CD14-positive monocyte (primary cell): ENCODE data around the gene EML6. TPM values are rescaled to one million over a fixed set of nuclear protein-coding genes. Genes with fewer than 3 reads are reported as not detected.

Experiments used
- DNase-seq, 3 donors: peaks; one replicate each; pipeline ENCODE4 v3.0.0-alpha.2; 2011 to 2022
- H2AFZ ChIP-seq: 2 replicates; pipeline ENCODE4 v1.6.0; 2012; ENCODE audit warnings: mild to moderate bottlenecking, low read depth, low read length, inconsistent platforms; ENCODE audit not compliant: insufficient read depth, poor library complexity, severe bottlenecking
- H3K27ac ChIP-seq, 2 donors: 1 replicate in 1 of 2; 2 replicates in 1 of 2; pipeline ENCODE4 v1.5.1; 2012 to 2013; ENCODE audit warnings: low read length in 2 of 2, control low read depth in 1 of 2, inconsistent platforms in 1 of 2, low read depth in 1 of 2, mild to moderate bottlenecking in 1 of 2
- H3K27me3 ChIP-seq, 2 donors: one replicate each; pipeline versions ENCODE4 v1.6.0 to v1.6.1; 2011 to 2013; ENCODE audit warnings: low read length in 2 of 2; ENCODE audit not compliant: control insufficient read depth in 2 of 2, insufficient read depth in 2 of 2
- H3K36me3 ChIP-seq, 2 donors: replicated peaks in 1 of 2; 1 replicate in 1 of 2; 2 replicates in 1 of 2; pipeline versions ENCODE4 v1.5.1 to v1.6.1; 2012 to 2013; ENCODE audit warnings: low read length in 2 of 2, control low read depth in 1 of 2, inconsistent platforms in 1 of 2, mild to moderate bottlenecking in 1 of 2; ENCODE audit not compliant: insufficient read depth in 2 of 2, control insufficient read depth in 1 of 2
- H3K4me1 ChIP-seq, 2 donors: 1 replicate in 1 of 2; 2 replicates in 1 of 2; pipeline versions ENCODE4 v1.5.1 to v1.6.1; 2012 to 2013; ENCODE audit warnings: low read length in 2 of 2, control low read depth in 1 of 2, inconsistent platforms in 1 of 2, mild to moderate bottlenecking in 1 of 2, moderate library complexity in 1 of 2; ENCODE audit not compliant: insufficient read depth in 2 of 2, control insufficient read depth in 1 of 2
- H3K4me2 ChIP-seq: replicated peaks from 2 replicates; pipeline ENCODE3; 2012; ENCODE audit warnings: low read length, moderate library complexity, mild to moderate bottlenecking; ENCODE audit not compliant: poor library complexity, severe bottlenecking; ENCODE audit errors: extremely low read depth
- H3K4me3 ChIP-seq, 3 experiments: fragments of 200-600 bp in 1 of 3; sonication (generic) in 1 of 3; replicated peaks in 1 of 3; 1 replicate in 2 of 3; 2 replicates in 1 of 3; pipeline ENCODE4 v1.5.1; 2011 to 2013; ENCODE audit warnings: low read length in 3 of 3, mild to moderate bottlenecking in 3 of 3, control low read depth in 2 of 3, low read depth in 2 of 3, inconsistent platforms in 1 of 3, moderate library complexity in 1 of 3
- H3K79me2 ChIP-seq: 2 replicates; pipeline ENCODE4 v1.6.0; 2012; ENCODE audit warnings: mild to moderate bottlenecking, control low read depth, inconsistent platforms, low read length, moderate library complexity; ENCODE audit not compliant: insufficient read depth
- H3K9ac ChIP-seq: 2 replicates; pipeline ENCODE4 v1.6.0; 2017; ENCODE audit warnings: low read length, mild to moderate bottlenecking; ENCODE audit not compliant: insufficient read depth, poor library complexity, severe bottlenecking
- H3K9me3 ChIP-seq, 2 donors: replicated peaks in 1 of 2; 1 replicate in 1 of 2; 2 replicates in 1 of 2; pipeline versions ENCODE4 v1.5.1 to v1.6.1; 2012 to 2013; ENCODE audit warnings: low read length in 2 of 2, control low read depth in 1 of 2; ENCODE audit not compliant: control insufficient read depth in 1 of 2, insufficient read depth in 1 of 2
- H4K20me1 ChIP-seq: 2 replicates; pipeline ENCODE4 v1.6.0; 2012; ENCODE audit warnings: mild to moderate bottlenecking, low read length, control low read depth, moderate library complexity; ENCODE audit not compliant: insufficient read depth
- H3K27ac Mint-ChIP-seq, 7 donors: one replicate each; pipeline ENCODE4 v1.8.0; 2020; ENCODE audit warnings: mild to moderate bottlenecking in 7 of 7, mixed read lengths in 7 of 7, moderate library complexity in 6 of 7, inconsistent platforms in 2 of 7
- H3K27me3 Mint-ChIP-seq, 3 donors: one replicate each; pipeline ENCODE4 v1.8.0; 2021 to 2022; ENCODE audit warnings: low read depth in 3 of 3, mild to moderate bottlenecking in 3 of 3, mixed read lengths in 3 of 3, moderate library complexity in 3 of 3, inconsistent platforms in 1 of 3
- H3K36me3 Mint-ChIP-seq, 2 donors: one replicate each; pipeline ENCODE4 v1.8.0; 2020; ENCODE audit warnings: mixed read lengths in 2 of 2, inconsistent platforms in 1 of 2, mild to moderate bottlenecking in 1 of 2
- H3K4me1 Mint-ChIP-seq: one replicate; pipeline ENCODE4 v1.8.0; 2020; ENCODE audit warnings: mild to moderate bottlenecking, mixed read lengths
- H3K4me3 Mint-ChIP-seq, 2 donors: one replicate each; pipeline ENCODE4 v1.8.0; 2020; ENCODE audit warnings: mild to moderate bottlenecking in 2 of 2, mixed read lengths in 2 of 2, moderate library complexity in 1 of 2
- H3K9me3 Mint-ChIP-seq, 7 donors: one replicate each; pipeline ENCODE4 v1.8.0; 2020 to 2022; ENCODE audit warnings: mixed read lengths in 7 of 7, mild to moderate bottlenecking in 6 of 7, moderate library complexity in 6 of 7, inconsistent platforms in 2 of 7
- WGBS: methylation state at CpG from one replicate; pipeline ENCODE4 v1.1.5; 2013; ENCODE audit warnings: missing lambda C conversion rate; ENCODE audit not compliant: insufficient coverage; 5-methylcytosine and 5-hydroxymethylcytosine counted together
- intact Hi-C, 2 donors: fragments of 100-400 bp; cut with micrococcal nuclease; formaldehyde crosslinking; loops; one replicate each; pipeline versions ENCODE4 v1.15.0 to v1.15.1; 2023
- polyA plus RNA-seq, 3 donors: library from polyadenylated mRNA; depleted of rRNA in 1 of 3; unstranded in 2 of 3; stranded (reverse) in 1 of 3; fragments of 300-500 nt in 2 of 3; fragments of >200 nt in 1 of 3; fragmentation: Illumina TruSeq in 2 of 3; gene quantifications; 1 replicate in 2 of 3; 2 replicates in 1 of 3; pipeline ENCODE4 v1.2.3, GENCODE V29; 2012 to 2021
- TF ChIP-seq, protein P1 (sequence below): fragments of 200-600 bp; IDR thresholded peaks from one replicate; pipeline ENCODE4 v1.8.0; 2022; ENCODE audit warnings: antibody characterized with exemption, mild to moderate bottlenecking

The EML6 gene
- polyA plus RNA-seq, 3 donors, result 0.79 TPM; not detected in 2

GRCh38 chr2:54862229-54862628 is 138.8 kb downstream of the EML6 start:
- H3K4me1 Mint-ChIP-seq, result peaks cover 21% of the 10 kb centered on the region
- Histone ChIP-seq H4K20me1 (no peaks in the 10 kb centered on the region), H2AFZ (no peak overlapping the region), H3K27me3 (no peaks in the 10 kb centered on the region), H3K4me1 (no peaks in the 10 kb centered on the region), H3K79me2 (no peaks in the 10 kb centered on the region), H3K9me3 (no peaks in the 10 kb centered on the region), H3K4me2 (no peak overlapping the region), H3K36me3 (no peaks in the 10 kb centered on the region), H3K4me3 (no peak overlapping the region), H3K27ac (no peak overlapping the region), H3K9ac (no peak overlapping the region)
- H3K4me3 Mint-ChIP-seq, result no peak overlapping the region
- no CpG with 5 or more reads among the region's 4 CpGs for WGBS
- DNase-seq, result no peak
- H3K27ac Mint-ChIP-seq, result no peak overlapping the region
- no peaks in the 10 kb centered on the region for H3K36me3 Mint-ChIP-seq
- intact Hi-C loops, result no loop called here
- H3K27me3 Mint-ChIP-seq, result no peaks in the 10 kb centered on the region
- TF ChIP-seq, protein P1, sequence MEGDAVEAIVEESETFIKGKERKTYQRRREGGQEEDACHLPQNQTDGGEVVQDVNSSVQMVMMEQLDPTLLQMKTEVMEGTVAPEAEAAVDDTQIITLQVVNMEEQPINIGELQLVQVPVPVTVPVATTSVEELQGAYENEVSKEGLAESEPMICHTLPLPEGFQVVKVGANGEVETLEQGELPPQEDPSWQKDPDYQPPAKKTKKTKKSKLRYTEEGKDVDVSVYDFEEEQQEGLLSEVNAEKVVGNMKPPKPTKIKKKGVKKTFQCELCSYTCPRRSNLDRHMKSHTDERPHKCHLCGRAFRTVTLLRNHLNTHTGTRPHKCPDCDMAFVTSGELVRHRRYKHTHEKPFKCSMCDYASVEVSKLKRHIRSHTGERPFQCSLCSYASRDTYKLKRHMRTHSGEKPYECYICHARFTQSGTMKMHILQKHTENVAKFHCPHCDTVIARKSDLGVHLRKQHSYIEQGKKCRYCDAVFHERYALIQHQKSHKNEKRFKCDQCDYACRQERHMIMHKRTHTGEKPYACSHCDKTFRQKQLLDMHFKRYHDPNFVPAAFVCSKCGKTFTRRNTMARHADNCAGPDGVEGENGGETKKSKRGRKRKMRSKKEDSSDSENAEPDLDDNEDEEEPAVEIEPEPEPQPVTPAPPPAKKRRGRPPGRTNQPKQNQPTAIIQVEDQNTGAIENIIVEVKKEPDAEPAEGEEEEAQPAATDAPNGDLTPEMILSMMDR, result no peak
- peaks cover 0 to 5% (median 0%) of the 10 kb centered on the region in 7 donors for H3K9me3 Mint-ChIP-seq

GRCh38 chr2:54862742-54863141 is 139.3 kb downstream of the EML6 start:
- Histone ChIP-seq H3K4me1 (no peaks in the 10 kb centered on the region), H3K79me2 (no peaks in the 10 kb centered on the region), H3K9ac (no peak overlapping the region), H3K36me3 (no peaks in the 10 kb centered on the region), H2AFZ (no peak overlapping the region), H3K4me3 (no peak overlapping the region), H3K9me3 (no peaks in the 10 kb centered on the region), H3K27ac (no peak overlapping the region), H3K4me2 (no peak overlapping the region), H3K27me3 (no peaks in the 10 kb centered on the region), H4K20me1 (no peaks in the 10 kb centered on the region)
- Mint-ChIP-seq H3K36me3 (no peaks in the 10 kb centered on the region), H3K27ac (no peak overlapping the region), H3K4me1 (peaks cover 21% of the 10 kb centered on the region), H3K9me3 (peaks cover 0 to 5% (median 0%) of the 10 kb centered on the region in 7 donors), H3K27me3 (peaks cover 0 to 2% (median 0%) of the 10 kb centered on the region in 3 donors), H3K4me3 (no peak overlapping the region)
- intact Hi-C loops, result no loop called here
- TF ChIP-seq, protein P1, result no peak
- 100% methylated on average over 1 of the region's 2 CpGs for WGBS
- DNase-seq, result no peak
